Stimulated activated CD8-positive, alpha-beta memory T cell treated with anti-CD3 and anti-CD28 coated beads, Interleukin-15, amount 100 ng/mL, for 4 hours (primary cell): ENCODE data around the gene GID4.

Experiments used
- DNase-seq, 2 donors: peaks; one replicate each; pipeline ENCODE4 v3.0.0-alpha.2; 2020; ENCODE audit warnings: low read depth in 2 of 2

GID4 gene

DNA sequence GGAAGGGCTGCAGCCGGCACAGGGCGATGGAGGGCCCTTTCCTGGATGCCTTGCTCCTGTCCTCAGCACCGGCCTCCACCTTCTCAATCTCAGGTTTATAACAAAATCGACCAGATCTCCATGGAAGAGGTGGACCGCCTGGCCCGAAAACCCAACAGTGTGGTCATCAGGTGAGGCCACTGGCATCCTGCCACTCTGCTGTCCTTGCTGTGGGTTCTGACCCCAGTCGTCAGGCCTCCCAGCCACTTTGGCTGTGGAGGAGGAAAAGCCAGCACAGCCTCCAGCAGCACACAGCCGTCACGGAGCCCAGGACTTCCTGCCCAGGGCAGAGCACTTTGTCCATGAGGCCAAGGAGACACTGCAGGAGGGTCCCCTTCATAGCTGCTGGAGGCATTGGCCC lies 62.6 kb downstream of the GID4 start:
- DNase-seq: no peak

DNA sequence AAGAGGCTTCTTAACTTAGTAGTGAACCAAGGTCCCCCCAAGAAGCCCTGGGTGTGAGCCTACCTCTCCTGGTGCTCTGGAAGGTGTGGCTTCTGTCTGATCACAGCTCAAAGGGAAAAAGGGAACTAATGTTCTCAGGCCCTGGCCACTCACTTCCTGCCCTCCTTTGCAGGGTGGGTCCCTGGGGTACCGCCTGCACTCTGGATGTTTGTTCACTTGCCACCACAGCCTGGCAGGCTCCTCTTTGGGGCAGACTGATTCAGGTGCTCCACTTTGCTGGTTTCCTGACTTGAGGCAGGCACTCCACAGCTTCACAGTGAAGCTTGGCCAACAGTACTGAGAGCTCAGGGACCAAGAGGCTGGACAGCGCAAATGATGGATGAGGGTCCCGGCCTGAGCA lies 63.4 kb downstream of the GID4 start:
- no peak for DNase-seq

DNA sequence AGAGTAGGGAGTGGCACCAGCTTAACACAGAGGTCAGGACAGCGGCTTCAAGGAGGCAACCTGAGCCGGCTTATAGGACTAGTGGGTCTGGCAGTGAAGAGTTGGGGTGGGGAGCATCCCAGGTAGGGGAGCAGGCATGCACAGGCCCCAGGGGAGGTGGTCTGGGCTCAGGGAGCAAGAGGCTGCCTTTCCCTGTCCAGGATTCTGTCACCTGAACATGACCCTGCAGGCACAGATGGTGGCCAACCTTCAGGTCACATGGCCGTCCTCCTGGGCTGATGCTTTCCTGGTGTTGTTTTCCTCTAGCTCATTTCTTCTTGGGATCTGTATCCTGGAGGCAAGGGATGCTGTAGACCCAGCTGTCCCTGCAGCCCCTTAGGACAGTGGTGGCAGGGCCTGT lies 65.8 kb downstream of the GID4 start:
- no peak for DNase-seq

DNA sequence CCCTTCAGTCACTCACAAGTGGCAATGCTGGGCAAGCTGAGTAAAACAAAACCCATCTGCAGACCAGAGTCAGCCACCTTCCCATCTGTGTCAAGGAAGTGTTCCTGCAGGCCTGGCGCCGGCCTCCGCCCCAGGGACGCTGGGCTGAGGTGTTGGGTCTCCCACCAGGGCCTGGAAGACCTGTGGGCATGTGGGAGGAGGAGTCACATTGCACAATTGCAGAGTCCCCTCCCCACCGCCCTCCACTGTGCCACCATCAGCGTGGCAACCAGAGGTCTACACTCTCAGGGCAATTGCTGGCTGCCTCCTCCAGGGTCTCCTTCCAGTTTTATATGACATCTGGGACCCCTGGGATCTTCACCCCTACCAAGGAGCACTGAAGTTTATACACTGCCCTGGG lies 66.4 kb downstream of the GID4 start:
- no peak for DNase-seq

DNA sequence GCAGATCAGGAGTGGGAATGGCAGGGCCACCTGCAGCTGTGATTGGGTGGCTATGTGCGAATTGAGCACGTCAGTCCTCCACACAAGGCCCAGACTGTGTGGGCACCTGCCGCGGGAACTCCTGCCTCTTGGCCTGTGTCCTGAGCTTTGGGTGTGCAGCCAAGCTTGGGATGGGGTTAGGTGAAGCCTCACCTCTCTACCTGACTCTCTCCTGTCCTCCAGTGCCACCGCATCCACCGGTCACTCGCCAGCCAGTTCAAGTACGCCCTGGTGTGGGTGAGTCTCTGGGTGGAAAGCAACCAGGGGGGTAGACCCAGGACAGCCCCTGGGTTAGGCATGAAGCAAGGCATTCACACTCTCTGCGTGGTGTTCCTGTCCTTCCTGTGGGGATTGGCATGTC lies 67.0 kb downstream of the GID4 start:
- DNase-seq: no peak

DNA sequence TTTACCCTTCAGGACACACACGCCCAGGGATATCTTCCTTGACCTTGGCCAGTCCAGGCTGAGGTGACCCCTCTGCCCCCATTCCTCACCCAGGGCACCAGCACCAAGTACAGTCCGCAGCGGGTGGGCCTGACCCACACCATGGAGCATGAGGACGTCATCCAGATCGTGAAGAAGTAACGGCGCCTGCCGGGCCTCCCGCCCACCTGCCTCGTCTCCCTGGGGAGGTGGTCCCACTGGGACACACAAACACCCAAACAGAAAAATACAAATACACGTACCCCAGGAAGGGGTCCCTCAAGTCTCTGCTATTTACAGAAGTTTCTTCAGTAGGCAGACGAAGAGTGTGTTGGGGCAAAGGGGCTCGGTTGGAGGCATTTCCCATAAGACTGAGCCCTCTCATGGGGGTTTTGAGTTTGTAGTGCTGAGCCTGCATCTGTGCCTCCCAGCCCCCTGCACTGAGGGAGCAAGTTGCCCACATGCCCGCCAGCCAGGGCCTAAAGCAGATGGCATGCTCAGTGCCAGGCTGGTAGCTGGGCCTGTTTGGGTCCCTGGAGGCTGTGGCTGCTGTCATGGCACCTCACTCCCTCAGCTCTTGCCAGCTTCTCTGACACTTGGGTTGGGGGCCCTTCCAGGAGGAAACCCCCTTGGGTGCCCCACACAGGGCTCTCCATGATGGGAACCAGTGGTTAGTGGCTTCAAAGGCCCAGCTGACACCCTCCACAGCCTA lies 68.0 kb downstream of the GID4 start:
- DNase-seq: no peak

DNA sequence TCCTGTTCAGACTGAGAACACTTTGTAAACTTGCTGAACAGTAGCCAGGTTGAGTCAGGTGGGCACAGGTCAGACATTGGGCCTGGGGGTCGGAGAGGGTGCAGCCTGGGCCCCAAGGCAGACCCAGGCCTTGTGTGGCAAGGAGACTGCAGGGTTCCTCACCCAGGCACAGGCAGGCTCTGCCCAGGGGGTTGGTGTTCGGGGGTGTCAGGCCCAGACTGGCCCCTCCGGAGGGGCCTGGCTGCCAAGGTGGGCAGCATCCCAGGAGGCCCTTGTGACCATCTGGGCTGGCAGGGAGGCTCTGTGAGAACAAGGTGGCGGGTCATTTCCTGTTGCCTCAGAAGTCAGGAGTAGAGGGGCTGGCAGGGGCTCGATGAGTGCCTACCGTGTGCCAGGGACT lies 68.8 kb downstream of the GID4 start:
- no peak for DNase-seq

DNA sequence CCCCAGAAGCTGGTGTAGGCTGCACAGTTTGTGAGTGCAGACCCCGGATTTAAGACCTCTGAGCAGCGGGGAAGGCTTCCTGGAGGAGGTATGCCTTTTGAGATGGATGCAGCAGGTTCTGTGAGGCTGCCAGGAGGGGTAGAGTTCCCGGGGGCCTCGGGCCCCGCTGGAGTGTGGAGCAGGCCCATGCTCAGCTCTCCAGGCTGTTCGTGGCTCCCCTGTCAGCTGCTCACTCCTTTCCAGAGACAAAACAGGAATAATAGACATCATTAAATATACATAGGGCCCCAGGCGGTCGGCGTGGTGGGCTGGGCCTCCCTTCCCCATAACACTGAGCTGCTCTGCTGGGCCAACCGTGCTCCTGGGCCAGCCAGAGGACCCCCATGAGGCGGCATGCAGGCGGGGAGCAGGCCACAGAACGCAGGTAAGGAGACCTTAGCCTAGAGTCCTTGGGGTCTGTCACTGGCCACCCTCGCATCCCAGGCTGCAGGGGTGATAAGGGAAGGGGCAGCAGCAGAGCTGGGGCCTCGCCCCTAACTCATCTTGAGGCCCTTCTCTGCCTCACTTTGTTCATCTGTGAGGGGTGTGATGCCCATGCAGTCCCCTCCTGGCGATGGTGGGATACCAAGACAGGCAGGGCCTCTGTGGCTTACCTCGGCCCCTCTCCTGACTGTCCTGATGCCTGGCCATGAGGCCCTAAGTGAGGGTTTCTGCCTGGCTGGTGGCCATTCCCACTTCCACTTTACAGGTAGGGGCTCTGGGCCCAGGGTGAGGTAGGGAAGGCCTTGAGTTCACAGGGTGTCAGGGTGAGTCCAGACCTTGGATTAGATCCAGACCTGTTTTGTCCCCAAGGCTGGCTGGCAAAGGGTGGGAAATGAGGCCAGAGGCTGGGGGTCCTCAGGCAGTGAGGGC lies 69.4 kb downstream of the GID4 start, which contains the start of gene MYO15A:
Gene MYO15A (plus strand): TSS at position 356 of the 912 bp plus-strand sequence. CDS start 10,045 bp downstream, outside the sequence.
- no peak for DNase-seq

DNA sequence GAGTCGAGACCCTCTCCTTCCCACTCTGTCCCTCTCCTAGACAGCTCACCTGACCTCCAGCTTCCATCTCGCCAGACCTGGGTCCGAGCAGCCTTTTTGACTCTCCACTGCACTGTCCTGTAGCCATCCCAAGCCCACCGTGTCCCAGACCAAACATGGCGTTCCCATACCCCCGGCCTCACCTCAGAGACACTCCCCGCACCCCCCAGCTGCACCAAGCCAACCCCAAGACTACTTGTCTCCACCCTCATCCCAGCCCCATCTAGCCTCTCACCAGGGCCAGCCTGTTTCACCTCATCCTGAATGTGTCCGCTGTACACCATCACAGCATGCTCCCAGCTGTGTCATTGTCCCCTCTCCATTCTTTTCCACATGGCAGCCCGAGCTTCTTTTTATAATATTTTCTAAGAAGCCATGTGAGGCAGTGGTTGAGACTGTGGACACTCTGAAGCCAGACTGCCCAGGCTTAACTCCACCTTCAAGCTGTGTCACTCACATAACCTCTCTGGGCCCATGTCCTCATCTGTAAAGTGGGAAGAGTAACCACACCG lies 70.8 kb downstream of the GID4 start:
- DNase-seq: no peak

DNA sequence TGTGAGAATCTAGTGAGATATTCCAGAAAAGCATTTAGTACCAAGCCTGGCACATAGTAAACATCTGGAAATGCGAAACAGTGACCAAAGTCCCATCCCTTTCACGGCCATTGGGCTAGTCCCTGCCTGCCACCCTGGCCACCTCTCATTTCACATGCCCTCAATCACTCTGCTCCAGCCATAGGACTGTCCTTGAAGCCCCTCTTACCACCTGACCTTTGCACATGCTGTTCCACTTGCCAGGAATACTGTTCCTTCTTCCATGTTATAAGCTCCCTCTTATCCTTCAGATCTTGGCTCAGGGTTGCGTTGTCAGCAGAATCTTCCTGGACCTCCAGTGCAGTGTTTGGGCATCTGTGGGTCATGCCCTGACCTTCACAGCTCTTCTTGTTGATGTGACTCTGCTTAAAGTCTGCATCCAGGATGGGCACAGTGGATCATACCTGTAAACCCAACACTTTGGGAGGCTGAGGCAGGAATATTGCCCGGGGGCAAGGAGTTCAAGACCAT lies 71.5 kb downstream of the GID4 start:
- no peak for DNase-seq

DNA sequence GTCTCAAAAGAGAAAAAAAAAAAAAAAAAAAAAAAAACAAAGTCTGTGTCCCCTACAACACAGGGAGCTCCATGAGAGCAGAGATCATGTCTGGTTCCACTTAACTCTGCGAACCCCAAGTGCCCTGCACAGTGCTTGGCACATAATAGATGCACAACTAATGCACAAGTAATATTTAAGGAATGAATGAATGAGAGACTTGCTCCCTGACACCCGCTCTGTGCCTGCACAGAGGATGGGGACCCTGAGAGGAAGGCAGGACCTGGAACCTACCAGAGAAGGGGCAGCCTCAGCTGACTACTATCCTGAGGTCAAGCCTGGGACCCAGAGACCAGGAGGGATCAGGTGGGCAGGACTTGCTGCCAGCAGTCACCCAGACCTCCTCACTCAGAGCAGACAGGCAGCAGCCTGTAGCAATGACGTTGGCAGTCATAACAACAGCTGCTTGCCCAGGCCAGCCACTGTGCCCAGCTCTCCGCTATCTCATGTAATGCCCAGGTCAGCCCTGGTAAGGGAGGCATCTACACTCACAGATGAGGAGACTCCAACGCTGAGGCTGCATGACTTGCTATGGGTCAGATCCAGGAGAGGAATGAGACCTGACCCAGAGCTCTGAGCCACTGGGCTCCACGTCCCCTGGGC lies 72.2 kb downstream of the GID4 start:
- no peak for DNase-seq

DNA sequence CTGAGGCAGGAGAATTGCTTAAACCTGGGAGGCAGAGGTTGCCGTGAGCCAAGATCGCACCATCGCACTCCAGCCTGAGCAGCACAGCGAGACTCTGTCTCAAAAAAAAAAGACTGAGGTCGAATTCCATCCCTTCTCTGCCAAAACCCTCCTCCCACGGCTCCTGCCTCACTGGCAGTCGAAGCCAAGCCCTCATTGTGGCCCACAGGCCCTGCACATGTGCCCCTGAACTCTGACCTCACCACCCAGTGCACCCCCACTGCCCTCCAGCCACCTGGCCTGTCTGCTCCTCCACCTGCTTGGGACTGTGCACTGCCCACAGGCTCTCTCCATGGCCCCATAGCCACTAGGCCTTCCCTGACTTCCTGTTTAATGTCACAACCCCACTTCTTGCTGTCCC lies 76.3 kb downstream of the GID4 start:
- no peak for DNase-seq

DNA sequence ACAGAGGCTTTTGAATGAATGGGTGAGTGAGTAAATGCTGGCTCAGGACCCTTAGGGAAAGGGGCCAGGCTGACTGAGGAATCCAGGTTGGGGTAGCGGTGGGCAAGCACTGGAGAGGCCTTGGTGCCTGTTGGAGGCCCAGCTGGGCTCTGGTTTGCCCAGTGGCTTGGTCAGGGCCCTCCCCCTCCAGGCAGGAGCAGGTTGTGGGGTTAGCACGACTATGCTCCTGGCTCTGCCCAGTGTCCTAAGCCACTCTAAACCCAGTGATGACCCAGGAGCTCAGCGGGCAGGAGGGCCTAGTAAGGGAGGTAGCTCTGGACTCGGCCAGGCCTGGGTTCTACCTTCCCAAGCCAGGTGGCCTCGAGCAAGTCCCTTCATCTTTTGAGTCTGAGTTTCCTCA lies 76.9 kb downstream of the GID4 start:
- DNase-seq: no peak

DNA sequence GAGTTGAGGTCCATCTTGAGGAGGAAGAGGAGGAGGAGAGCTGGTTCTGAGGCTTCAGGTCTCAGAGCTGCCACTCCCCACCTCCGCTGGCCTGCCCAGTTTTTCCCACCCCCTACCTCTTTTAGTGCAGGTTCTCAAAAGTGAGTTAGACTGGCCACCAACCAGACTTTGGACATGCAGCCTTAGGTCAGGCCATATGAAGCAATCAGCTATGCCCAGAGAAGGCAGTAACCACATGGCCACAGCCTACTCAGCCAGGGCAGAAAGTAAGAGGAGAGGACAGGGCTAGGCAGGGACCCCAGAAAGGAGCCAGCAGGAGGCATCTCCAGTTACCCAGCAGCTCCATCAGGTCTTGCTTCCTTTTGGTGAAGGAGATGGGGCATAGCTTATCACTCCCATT lies 78.3 kb downstream of the GID4 start:
- no peak for DNase-seq
